HG02885 (cell line): Measurements from ENCODE around the gene HAND2.

Source experiments
- ATAC-seq: cut with Tn5 transposase; IDR thresholded peaks from one replicate; pipeline ENCODE4 v1.9.1; 2021; ENCODE audit warnings: mild to moderate bottlenecking; ENCODE audit not compliant: unreplicated experiment, poor library complexity

HAND2 gene

GRCh38 chr4:173536808-173537429 lies 6.9 kb upstream of the HAND2 start:
- ATAC-seq = no peak

GRCh38 chr4:173535957-173536356 lies 5.9 kb upstream of the HAND2 start:
- no peak for ATAC-seq

DNA sequence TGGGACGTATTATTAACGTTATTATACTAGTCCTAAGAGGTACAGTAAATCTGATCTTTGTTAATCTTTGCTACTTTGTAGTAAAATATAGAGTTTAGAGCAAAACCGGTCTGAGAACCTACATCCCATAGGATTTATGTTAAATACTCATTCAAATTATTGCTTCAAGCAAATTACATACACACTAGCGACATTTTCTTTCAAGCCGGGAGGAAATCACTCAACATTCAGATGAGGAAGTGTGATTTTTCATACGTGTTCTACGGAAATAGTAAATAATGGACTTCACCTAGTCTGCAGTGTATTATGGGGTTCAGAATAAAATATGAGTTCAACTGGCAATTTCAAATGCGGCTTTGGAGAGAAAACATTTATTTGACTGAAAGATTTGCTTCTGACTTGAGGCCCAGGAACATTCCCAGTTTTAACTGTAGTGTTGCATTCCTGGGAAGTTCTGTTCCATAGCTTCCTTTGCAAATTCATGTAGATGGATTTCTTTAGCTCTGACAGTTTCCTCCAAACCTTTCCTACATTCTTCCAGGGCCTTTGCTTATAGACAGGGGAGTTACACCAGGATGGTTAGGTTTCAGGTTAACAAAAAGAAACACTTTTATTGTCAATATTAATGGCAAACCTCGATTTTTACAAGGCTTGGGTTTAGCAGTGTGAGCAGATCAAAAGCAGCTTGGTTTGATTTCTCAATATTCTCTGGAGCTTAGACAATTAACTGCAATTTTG lies 5.3 kb upstream of the HAND2 start:
- no peak for ATAC-seq

- ATAC-seq = no peak
These were observed 4.4 kb upstream of the HAND2 start for GRCh38 chr4:173534434-173534833.

GRCh38 chr4:173532725-173533511 lies 2.9 kb upstream of the HAND2 start:
- no peak for ATAC-seq

GRCh38 chr4:173531086-173531965 lies 1.3 kb upstream of the HAND2 start:
- ATAC-seq = no peak

GRCh38 chr4:173530326-173531085 lies 477 bp upstream of the HAND2 start:
- ATAC-seq = no peak

GRCh38 chr4:173528378-173529321 lies 1.4 kb downstream of the HAND2 start:
- ATAC-seq = no peak

DNA sequence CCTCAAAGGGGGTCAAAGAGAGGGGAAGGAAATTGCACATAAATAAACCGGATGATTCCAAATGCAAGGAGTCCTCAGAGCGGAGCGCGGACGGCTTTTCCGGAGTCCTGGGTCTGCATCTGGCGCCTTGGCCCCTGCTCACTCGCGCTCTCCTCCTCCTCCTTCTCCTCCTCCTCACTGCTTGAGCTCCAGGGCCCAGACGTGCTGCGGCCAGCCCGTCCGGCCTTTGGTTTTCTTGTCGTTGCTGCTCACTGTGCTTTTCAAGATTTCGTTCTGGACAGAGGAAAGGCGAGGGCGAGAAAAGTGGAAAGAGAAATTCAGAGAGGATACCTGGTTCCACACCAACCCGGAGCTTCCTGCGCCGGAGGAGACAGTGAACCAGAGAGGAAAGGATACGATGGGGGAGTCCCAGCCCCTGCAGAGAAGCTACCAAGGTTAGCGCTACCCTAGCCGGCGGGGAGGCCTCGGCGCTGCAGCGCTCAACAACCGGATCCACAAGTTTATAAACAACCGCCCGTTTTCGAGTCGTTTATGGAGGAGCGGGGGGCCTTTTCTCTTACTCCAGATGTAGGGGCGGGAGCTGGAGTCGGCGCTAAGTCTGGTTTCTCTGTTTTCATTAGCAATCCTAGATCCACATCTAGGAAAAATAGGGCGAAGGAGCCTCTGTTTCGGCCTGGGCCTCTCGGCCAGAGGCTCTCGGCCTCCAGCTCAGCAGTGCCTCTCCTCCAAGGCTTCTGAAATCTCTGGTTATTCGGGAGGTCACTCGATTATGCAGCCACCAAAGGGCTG lies 2.7 kb downstream of the HAND2 start:
- no peak for ATAC-seq

DNA sequence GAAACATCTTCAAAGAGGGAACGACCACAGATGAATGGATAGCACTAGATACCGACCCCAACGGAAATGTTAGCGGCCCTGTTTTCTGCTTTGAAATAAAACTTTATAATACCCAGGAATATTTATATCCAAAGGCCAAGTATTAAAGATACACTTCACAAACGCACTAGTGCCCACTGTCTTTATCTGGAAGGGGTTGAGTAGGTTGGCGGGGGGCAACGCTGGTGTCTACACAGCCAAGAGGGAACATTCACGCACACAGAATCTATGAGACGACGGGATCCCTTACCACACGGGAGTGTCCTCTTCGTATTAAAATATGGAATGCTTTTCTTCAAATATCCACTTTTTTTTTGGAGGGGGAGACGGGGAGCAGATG lies 3.3 kb downstream of the HAND2 start:
- ATAC-seq = no peak

- no peak for ATAC-seq
These were observed 4.0 kb downstream of the HAND2 start for GRCh38 chr4:173526027-173526482.

- ATAC-seq = no peak
These were observed 4.7 kb downstream of the HAND2 start for GRCh38 chr4:173525118-173526011.

- no peak for ATAC-seq
These were observed 5.6 kb downstream of the HAND2 start for GRCh38 chr4:173524218-173525117.

GRCh38 chr4:173522951-173523395 lies 7.1 kb downstream of the HAND2 start:
- ATAC-seq = no peak

DNA sequence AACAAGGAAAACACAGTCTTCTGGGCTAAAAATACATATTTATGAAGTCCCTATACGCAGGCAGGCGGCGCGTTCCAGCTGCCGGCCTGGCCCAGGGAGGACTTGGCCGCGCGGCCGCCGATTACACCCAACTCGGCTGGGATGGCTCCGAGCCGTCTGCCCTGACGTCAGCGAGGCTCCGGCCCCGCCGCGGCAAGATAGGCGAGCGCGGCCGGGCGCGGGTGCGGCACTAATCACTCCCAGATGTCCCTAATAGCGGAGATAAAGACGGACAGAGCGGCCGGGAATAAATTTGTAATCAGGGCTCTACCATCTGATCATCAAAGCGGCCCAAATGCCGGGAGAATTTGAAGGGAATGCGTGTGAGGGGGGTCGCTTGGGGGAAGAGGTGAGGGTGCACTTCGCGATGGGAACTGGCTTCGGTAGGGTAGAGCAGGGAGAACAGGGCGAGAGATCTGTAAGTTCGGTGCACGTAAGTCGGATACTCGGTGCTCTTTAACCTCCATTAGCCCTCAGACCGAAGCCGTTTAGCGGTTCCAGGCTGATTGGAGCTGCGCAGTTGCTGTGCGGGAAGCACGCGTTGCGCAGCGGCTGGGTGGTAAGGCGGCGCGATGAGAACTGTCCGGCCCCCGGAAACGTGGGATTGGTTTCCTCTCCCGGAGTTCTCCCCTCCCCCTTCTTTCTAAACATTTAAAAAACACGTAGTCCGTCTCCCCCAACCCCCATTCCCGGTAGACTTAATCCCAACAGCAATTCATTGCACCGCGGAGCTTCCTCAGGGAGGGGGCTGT lies 7.7 kb downstream of the HAND2 start:
- ATAC-seq = no peak
